Esophagus squamous epithelium (tissue), 4 donors: ENCODE measurements around the gene STK10.

Source experiments
- CTCF ChIP-seq, 6 experiments: fragments of 450-650 bp in 4 of 6; fragments of 200-600 bp in 2 of 6; sonication (generic) in 2 of 6; IDR thresholded peaks; one replicate each; pipeline ENCODE4 v1.5.1; 2016 to 2019; ENCODE audit warnings: antibody characterized with exemption in 6 of 6, mild to moderate bottlenecking in 4 of 6, moderate library complexity in 4 of 6
- POLR2A ChIP-seq, 4 donors: fragments of 450-650 bp; IDR thresholded peaks; one replicate each; pipeline ENCODE4 v1.6.1; 2017; ENCODE audit warnings: antibody characterized with exemption in 4 of 4, mild to moderate bottlenecking in 4 of 4, moderate library complexity in 3 of 4

DNA sequence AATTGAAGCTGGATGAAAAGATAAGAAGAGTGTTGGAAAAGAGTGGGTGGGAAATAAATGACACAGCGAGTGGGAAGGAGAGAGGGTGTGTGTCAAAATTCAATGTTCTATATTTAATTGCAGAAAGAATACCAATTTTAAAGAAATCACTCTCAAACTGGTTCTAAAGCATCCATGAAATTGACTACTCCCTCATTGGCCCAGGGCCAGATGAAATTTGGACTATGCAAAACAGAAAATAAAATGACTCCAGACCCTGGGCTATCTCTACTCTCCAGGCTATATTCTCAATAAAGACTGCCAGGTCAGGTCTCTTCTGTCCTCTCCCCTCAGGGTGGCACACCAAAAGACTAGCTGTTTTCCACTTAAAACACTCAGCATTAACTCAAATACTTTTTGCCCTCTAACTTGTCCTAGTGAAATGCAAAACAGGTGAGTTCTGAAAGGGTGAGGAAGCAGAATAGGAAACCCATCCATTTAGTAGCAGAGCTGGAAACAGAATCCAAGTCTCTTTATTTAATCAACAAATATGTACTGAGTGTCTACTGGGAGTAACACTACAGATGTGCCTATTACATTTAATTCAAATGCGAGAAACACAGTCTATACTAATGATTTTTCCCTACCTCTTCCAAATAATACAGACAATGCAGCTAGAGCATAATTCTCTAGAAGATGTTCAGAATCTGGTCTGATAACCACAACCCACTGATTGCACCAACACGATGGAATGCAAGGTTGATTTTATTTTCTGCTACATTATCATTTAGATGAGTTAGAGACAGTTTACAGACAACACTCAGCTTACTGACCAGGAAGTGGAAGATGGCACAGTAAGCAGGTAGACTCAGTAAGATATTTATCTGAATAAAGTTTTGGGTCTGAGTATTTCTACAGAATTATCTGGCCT, 48.1 kb upstream of the STK10 start:
- TF ChIP-seq CTCF (IDR thresholded peaks at IDR 0.05) (no peak), POLR2A (IDR thresholded peaks at IDR 0.05) (no peak)
